Liver (tissue), 3 donors: ENCODE measurements around the gene PKHD1.

Experiments
- CTCF ChIP-seq: fragments of 150-350 bp; IDR thresholded peaks from 2 replicates; pipeline ENCODE4 v1.5.1; 2017; ENCODE audit warnings: improper control_type of control experiment, low read depth, low read length; ENCODE audit not compliant: missing input control
- GABPA ChIP-seq, 2 donors: IDR thresholded peaks in 1 of 2; conservative IDR thresholded peaks in 1 of 2; 2 replicates each; pipeline ENCODE4 v1.6.1; 2016; ENCODE audit warnings: antibody characterized with exemption in 2 of 2, mild to moderate bottlenecking in 1 of 2, moderate library complexity in 1 of 2
- JUND ChIP-seq, 2 donors: IDR thresholded peaks; 2 replicates each; pipeline ENCODE4 v1.6.1; 2016; ENCODE audit warnings: antibody characterized with exemption in 2 of 2
- MAX ChIP-seq: IDR thresholded peaks from 2 replicates; pipeline ENCODE4 v1.6.1; 2016; ENCODE audit warnings: antibody characterized with exemption
- RAD21 ChIP-seq, 2 donors: IDR thresholded peaks; 2 replicates each; pipeline ENCODE4 v1.6.1; 2016; ENCODE audit warnings: antibody characterized with exemption in 2 of 2, mild to moderate bottlenecking in 2 of 2
- REST ChIP-seq: IDR thresholded peaks from 2 replicates; pipeline ENCODE4 v1.6.1; 2016; ENCODE audit warnings: antibody characterized with exemption, mild to moderate bottlenecking
- RXRA ChIP-seq, 2 donors: IDR thresholded peaks; 2 replicates each; pipeline ENCODE4 v1.6.1; 2017 to 2018; ENCODE audit warnings: antibody characterized with exemption in 2 of 2, mild to moderate bottlenecking in 1 of 2
- TAF1 ChIP-seq: conservative IDR thresholded peaks from 2 replicates; pipeline ENCODE4 v1.6.1; 2016; ENCODE audit warnings: antibody characterized with exemption, mild to moderate bottlenecking
- YY1 ChIP-seq: IDR thresholded peaks from 2 replicates; pipeline ENCODE4 v1.6.1; 2016; ENCODE audit warnings: antibody characterized with exemption, mild to moderate bottlenecking
- ZBTB33 ChIP-seq: IDR thresholded peaks from 2 replicates; pipeline ENCODE4 v1.6.1; 2016; ENCODE audit warnings: antibody characterized with exemption
- donor health status: healthy.
- donor health status: healthy.

- TF ChIP-seq TAF1 (no peak), MAX (no peak), CTCF (no peak), YY1 (no peak), RXRA (IDR thresholded peaks at IDR 0.05) (no peak), RAD21 (IDR thresholded peaks at IDR 0.05) (no peak), JUND (IDR thresholded peaks at IDR 0.05) (no peak), REST (no peak), GABPA (IDR thresholded peaks at IDR 0.05 in 1 of 2, conservative IDR thresholded peaks at IDR 0.05 in 1 of 2) (no peak), ZBTB33 (no peak)
Measured at GRCh38 chr6:51814418-51814817, 273.0 kb downstream of the PKHD1 start.
